Gastroesophageal sphincter (tissue), 3 donors: ENCODE results near the gene ITGA2.

Experiments
- EP300 ChIP-seq: sonication (generic); formaldehyde crosslinking; IDR thresholded peaks from one replicate; pipeline ENCODE4 v1.6.1; 2017; ENCODE audit warnings: antibody characterized with exemption, mild to moderate bottlenecking
- POLR2A ChIP-seq, 2 donors: fragments of 450-650 bp; IDR thresholded peaks; one replicate each; pipeline ENCODE4 v1.6.1; 2017; ENCODE audit warnings: antibody characterized with exemption in 2 of 2, mild to moderate bottlenecking in 2 of 2, moderate library complexity in 1 of 2
- TF ChIP-seq, protein P1 (sequence below), 4 experiments: fragments of 200-600 bp in 2 of 4; fragments of 450-650 bp in 2 of 4; sonication (generic) in 1 of 4; IDR thresholded peaks; one replicate each; pipeline ENCODE4 v1.5.1; 2017 to 2019; ENCODE audit warnings: antibody characterized with exemption in 4 of 4, mild to moderate bottlenecking in 2 of 4, moderate library complexity in 2 of 4

DNA sequence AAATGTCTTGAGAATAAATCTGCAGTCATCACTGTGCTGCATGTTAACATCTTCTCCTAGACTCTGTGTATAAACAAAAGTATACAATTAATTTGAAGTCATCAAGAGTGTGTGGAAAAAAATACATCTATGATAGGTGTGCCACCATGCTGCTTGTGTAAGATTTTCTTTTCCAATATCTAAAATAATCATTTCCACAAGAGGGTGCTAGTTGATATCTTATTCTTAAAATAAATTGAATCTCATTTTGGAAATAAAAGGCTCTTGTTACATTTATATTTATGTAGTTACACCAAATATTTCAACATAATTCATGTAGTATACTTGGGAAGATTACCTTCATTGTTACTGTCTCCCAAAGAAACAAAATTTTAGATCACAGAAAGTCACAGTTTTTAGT, 134.6 kb downstream of the ITGA2 start:
- TF ChIP-seq, protein P1, sequence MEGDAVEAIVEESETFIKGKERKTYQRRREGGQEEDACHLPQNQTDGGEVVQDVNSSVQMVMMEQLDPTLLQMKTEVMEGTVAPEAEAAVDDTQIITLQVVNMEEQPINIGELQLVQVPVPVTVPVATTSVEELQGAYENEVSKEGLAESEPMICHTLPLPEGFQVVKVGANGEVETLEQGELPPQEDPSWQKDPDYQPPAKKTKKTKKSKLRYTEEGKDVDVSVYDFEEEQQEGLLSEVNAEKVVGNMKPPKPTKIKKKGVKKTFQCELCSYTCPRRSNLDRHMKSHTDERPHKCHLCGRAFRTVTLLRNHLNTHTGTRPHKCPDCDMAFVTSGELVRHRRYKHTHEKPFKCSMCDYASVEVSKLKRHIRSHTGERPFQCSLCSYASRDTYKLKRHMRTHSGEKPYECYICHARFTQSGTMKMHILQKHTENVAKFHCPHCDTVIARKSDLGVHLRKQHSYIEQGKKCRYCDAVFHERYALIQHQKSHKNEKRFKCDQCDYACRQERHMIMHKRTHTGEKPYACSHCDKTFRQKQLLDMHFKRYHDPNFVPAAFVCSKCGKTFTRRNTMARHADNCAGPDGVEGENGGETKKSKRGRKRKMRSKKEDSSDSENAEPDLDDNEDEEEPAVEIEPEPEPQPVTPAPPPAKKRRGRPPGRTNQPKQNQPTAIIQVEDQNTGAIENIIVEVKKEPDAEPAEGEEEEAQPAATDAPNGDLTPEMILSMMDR (IDR thresholded peaks at IDR 0.05): peak in 1 of 4 experiments; percentile 15
- TF ChIP-seq POLR2A (IDR thresholded peaks at IDR 0.05) (no peak), EP300 (no peak)
